Measurements from ENCODE around the gene PIEZO2. TPM values are rescaled to one million over a fixed set of nuclear protein-coding genes. Genes with fewer than 3 reads are reported as not detected.

PIEZO2 gene
- total RNA-seq, 4 donors from 2014 or later, result 0.68 to 2.2 (median 1.1) TPM

DNA sequence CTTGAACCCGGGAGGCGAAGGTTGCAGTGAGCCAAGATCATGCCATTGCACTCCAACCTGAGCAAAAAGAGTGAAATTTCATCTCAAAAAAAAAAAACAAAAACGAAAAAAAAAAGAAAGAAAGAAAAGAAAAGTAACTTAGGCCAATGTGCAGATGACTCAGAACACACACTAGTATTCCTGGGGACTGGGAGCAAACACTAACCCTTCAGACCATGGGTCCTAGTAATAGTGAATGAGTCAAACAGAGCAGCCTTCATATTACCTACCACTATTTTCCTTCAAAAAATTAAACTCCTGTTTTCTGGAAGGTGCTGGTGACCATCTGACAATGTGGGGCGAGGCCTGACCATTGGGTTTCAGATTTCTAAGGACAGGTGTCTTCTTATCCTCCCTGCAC lies 253.4 kb downstream of the PIEZO2 start:
- H3K27me3 ChIP-seq, result no peaks in the 10 kb centered on the region
- no peaks in the 10 kb centered on the region for H3K4me1 ChIP-seq
- no peaks in the 10 kb centered on the region for H3K36me3 ChIP-seq
- WGBS, result 74% methylated on average over 4 of the region's 4 CpGs
- no peak for DNase-seq (ENCODE audit: low spot score in 2 of 2)
- H3K4me3 ChIP-seq, result no peak overlapping the region
- H3K9me3 ChIP-seq, result no peaks in the 10 kb centered on the region
- TF ChIP-seq POLR2A (IDR thresholded peaks at IDR 0.05), result no peak
- no peak for TF ChIP-seq POLR2AphosphoS5 (IDR thresholded peaks at IDR 0.05)
- TF ChIP-seq CTCF (IDR thresholded peaks at IDR 0.05), result no peak
- TF ChIP-seq EP300 (IDR thresholded peaks at IDR 0.05), result no peak
- H3K27ac ChIP-seq, result no peak overlapping the region

GRCh38 chr18:10894501-10894900 lies 254.9 kb downstream of the PIEZO2 start:
- 86% methylated on average over 10 of the region's 10 CpGs for WGBS
- no peak overlapping the region for H3K4me3 ChIP-seq
- H3K27ac ChIP-seq, result no peak overlapping the region
- H3K4me1 ChIP-seq, result no peaks in the 10 kb centered on the region
- no peaks in the 10 kb centered on the region for H3K9me3 ChIP-seq
- no peak for DNase-seq (ENCODE audit: low spot score in 2 of 2)
- TF ChIP-seq POLR2A (IDR thresholded peaks at IDR 0.05) (no peak), CTCF (IDR thresholded peaks at IDR 0.05) (no peak), POLR2AphosphoS5 (IDR thresholded peaks at IDR 0.05) (no peak), EP300 (IDR thresholded peaks at IDR 0.05) (no peak)
- no peaks in the 10 kb centered on the region for H3K36me3 ChIP-seq
- no peaks in the 10 kb centered on the region for H3K27me3 ChIP-seq

- TF ChIP-seq EP300 (IDR thresholded peaks at IDR 0.05), result no peak
- WGBS, result 90% methylated on average over 5 of the region's 5 CpGs
- Histone ChIP-seq H3K27ac (no peak overlapping the region), H3K4me1 (no peaks in the 10 kb centered on the region), H3K9me3 (no peaks in the 10 kb centered on the region), H3K27me3 (no peaks in the 10 kb centered on the region), H3K36me3 (no peaks in the 10 kb centered on the region), H3K4me3 (no peak overlapping the region)
- DNase-seq (ENCODE audit: low spot score in 2 of 2), result no peak
Measured at GRCh38 chr18:10893761-10894160, 255.6 kb downstream of the PIEZO2 start.

DNA sequence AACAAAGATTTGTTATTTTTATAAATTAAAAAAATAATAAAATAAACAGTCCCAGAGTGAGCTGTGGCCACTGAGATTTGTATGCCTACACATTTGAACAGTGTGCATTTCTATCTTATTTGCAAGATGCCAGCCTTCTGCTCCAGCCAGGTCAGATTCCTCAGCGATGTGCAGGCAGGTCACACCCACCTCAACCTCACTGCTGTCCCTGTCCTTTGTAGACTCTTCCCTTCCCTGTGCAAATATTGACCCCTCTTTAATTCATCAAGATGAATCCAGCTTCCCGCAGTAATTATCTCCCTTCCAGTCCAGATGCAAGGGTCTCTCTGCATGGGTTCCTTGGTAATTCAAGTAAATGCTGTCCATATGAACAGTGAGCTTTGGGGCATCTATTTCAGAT lies 256.2 kb downstream of the PIEZO2 start:
- Histone ChIP-seq H3K27ac (no peak overlapping the region), H3K9me3 (no peaks in the 10 kb centered on the region), H3K4me3 (no peak overlapping the region), H3K36me3 (no peaks in the 10 kb centered on the region), H3K4me1 (no peaks in the 10 kb centered on the region), H3K27me3 (no peaks in the 10 kb centered on the region)
- TF ChIP-seq POLR2AphosphoS5 (IDR thresholded peaks at IDR 0.05) (no peak), POLR2A (IDR thresholded peaks at IDR 0.05) (no peak), EP300 (IDR thresholded peaks at IDR 0.05) (no peak), CTCF (IDR thresholded peaks at IDR 0.05) (no peak)
- WGBS, result 58% methylated on average over 2 of the region's 2 CpGs
- no peak for DNase-seq (ENCODE audit: low spot score in 2 of 2)

- Histone ChIP-seq H3K9me3 (no peaks in the 10 kb centered on the region), H3K27ac (no peak overlapping the region), H3K27me3 (no peaks in the 10 kb centered on the region), H3K4me1 (no peaks in the 10 kb centered on the region), H3K4me3 (no peak overlapping the region), H3K36me3 (no peaks in the 10 kb centered on the region)
- WGBS, result 9% methylated on average over 1 of the region's 1 CpG
- DNase-seq (ENCODE audit: low spot score in 2 of 2), result no peak
- TF ChIP-seq CTCF (IDR thresholded peaks at IDR 0.05) (no peak), POLR2AphosphoS5 (IDR thresholded peaks at IDR 0.05) (no peak), POLR2A (IDR thresholded peaks at IDR 0.05) (no peak), EP300 (IDR thresholded peaks at IDR 0.05) (no peak)
Measured at GRCh38 chr18:10892786-10893185, 256.6 kb downstream of the PIEZO2 start.

DNA sequence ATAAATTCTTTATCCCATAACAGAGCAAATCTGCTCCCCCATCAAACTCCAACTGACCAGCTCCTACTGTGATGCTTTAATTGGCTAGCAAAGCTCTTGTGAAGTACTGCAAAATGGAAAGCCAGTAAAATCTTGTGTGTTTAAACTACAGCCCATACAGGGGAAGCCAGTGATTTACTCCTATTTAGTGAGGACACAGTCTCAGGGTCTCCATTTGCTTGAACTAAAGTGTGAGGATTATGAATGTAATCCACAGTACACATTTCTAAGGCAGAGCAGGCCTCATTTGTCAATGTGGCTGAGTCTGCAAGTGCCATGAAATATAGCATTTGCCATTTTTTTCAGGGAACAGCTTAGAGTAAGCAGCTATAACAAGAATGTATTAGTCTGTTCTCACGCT lies 259.3 kb downstream of the PIEZO2 start:
- Histone ChIP-seq H3K4me3 (no peak overlapping the region), H3K36me3 (no peaks in the 10 kb centered on the region), H3K27ac (no peak overlapping the region), H3K9me3 (no peaks in the 10 kb centered on the region), H3K4me1 (no peaks in the 10 kb centered on the region), H3K27me3 (no peaks in the 10 kb centered on the region)
- no peak for DNase-seq (ENCODE audit: low spot score in 2 of 2)
- 96% methylated on average over 1 of the region's 1 CpG for WGBS
- no peak for TF ChIP-seq POLR2A (IDR thresholded peaks at IDR 0.05)
- no peak for TF ChIP-seq EP300 (IDR thresholded peaks at IDR 0.05)
- TF ChIP-seq CTCF (IDR thresholded peaks at IDR 0.05), result no peak
